ENCODE results near the gene TBXAS1. TPM values are rescaled to one million over a fixed set of nuclear protein-coding genes. Genes with fewer than 3 reads are reported as not detected.

TBXAS1 gene
- total and polyA plus RNA-seq, 4 donors = 5.5 to 24.5 (median 16.9) TPM

DNA sequence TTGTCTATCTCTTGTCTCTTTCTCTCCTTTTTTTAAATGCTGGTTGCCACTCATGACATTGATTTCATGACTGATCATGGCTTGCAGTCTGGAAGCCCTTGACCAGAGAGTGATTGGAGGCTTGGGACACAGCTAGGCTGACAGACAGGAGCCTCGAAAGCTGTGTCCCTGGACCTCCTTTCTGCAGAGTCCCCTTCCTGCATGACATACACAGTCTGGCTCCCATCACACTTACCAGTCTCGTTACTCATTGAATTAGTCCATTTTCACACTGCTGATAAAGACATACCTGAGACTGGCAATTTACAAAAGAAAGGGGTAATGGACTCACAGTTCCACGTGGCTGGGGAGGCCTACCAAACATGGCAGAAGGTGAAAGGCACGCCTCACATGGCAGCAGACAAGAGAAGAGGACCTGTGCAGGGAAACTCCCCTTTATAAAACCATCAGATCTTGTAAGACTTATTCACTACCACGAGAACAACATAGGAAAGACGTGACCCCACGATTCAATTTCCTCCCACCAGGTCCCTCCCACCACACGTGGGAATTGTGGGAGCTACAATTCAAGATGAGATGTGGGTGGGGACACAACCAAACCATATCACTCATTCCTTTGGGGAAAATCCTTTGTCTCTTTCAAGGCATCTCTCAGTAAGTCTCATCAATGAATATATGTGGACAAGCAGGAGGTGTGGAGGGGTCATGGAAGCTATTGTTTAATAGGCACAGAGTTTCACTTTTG, 102.3 kb downstream of the TBXAS1 start:
- DNase-seq (no peak), ATAC-seq (ENCODE audit: low FRiP score) (no peak)
- intact Hi-C loops (cut with DNase I) = no loop called here
- H3K4me1 ChIP-seq (ENCODE audit: control insufficient read depth in 1 of 2, insufficient read depth in 2 of 2, low read length in 2 of 2) = no peaks in the 10 kb centered on the region
- WGBS, 2 donors = 69 to 71% methylated on average over 8 of the region's 8 CpGs
- H3K27ac ChIP-seq (ENCODE audit: low read depth in 1 of 2, low read length in 2 of 2) = no peak overlapping the region
- H3K27me3 ChIP-seq (ENCODE audit: control insufficient read depth in 1 of 2, insufficient read depth in 2 of 2, low read length in 1 of 2) = no peaks in the 10 kb centered on the region
- H3K4me3 ChIP-seq (ENCODE audit: low read length in 2 of 2) = no peak overlapping the region
- no peaks in the 10 kb centered on the region for H3K36me3 ChIP-seq (ENCODE audit: control insufficient read depth in 1 of 2, insufficient read depth in 2 of 2, low read length in 1 of 2)
- no peaks in the 10 kb centered on the region for H3K9me3 ChIP-seq (ENCODE audit: control insufficient read depth, low read length)

DNA sequence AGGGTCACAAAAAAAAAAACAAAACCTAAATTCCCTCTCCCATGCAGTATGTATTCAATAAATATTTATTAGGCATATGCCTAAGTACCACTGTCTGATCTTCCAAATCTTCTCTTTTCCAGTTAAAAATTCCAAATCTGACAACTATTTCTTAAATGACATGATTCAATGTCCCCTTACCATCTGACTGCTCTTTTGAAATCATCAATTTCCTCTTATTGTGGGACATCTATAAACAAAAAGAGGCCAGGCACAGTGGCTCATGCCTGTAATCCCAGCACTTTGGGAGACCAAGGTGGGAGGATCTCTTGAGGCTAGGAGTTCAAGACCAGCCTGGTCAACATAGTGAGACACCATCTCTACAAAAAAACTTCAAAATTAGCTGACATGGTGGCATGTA, 103.5 kb downstream of the TBXAS1 start:
- Histone ChIP-seq H3K27me3 (ENCODE audit: control insufficient read depth in 1 of 2, insufficient read depth in 2 of 2, low read length in 1 of 2) (no peaks in the 10 kb centered on the region), H3K9me3 (ENCODE audit: control insufficient read depth, low read length) (no peaks in the 10 kb centered on the region), H3K36me3 (ENCODE audit: control insufficient read depth in 1 of 2, insufficient read depth in 2 of 2, low read length in 1 of 2) (no peaks in the 10 kb centered on the region), H3K27ac (ENCODE audit: low read depth in 1 of 2, low read length in 2 of 2) (no peak overlapping the region), H3K4me3 (ENCODE audit: low read length in 2 of 2) (no peak overlapping the region), H3K4me1 (ENCODE audit: control insufficient read depth in 1 of 2, insufficient read depth in 2 of 2, low read length in 2 of 2) (no peaks in the 10 kb centered on the region)
- ATAC-seq (ENCODE audit: low FRiP score) (no peak), DNase-seq (no peak)
- intact Hi-C loops (cut with DNase I) = no loop called here

DNA sequence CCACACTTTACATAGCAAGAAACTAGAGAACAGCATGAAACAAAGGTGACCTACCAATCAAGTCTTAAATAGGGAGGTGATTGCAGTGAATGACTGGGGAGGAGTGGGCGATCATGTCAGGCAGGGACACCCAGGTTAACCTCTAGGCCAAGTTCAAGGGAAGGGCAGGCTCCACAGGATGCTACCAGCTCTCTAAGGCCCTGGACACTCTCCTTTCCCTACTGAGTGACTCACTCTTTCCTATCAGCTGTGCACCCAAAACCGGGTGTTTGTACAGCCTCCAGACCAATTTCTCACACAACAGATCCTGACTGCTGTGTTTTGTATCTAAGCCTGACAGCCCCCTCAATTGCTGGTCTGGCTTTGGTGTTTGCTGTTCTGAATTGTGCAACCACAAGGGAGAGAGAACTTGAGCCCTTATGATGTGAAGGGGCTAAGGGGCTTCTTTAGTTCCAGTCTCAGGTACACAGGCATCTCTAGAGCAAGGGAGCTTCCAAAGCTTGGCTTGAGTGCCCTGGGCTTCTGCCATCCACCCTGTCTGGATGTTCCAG, 107.8 kb downstream of the TBXAS1 start:
- no peak overlapping the region for H3K27ac ChIP-seq (ENCODE audit: low read depth in 1 of 2, low read length in 2 of 2)
- WGBS, 2 donors = 49 to 50% methylated on average over 2 of the region's 2 CpGs
- no peak overlapping the region for H3K4me3 ChIP-seq (ENCODE audit: low read length in 2 of 2)
- intact Hi-C loops (cut with DNase I) = no loop called here
- H3K36me3 ChIP-seq (ENCODE audit: control insufficient read depth in 1 of 2, insufficient read depth in 2 of 2, low read length in 1 of 2) = no peaks in the 10 kb centered on the region
- H3K27me3 ChIP-seq (ENCODE audit: control insufficient read depth in 1 of 2, insufficient read depth in 2 of 2, low read length in 1 of 2) = no peaks in the 10 kb centered on the region
- no peaks in the 10 kb centered on the region for H3K9me3 ChIP-seq (ENCODE audit: control insufficient read depth, low read length)
- DNase-seq (no peak), ATAC-seq (ENCODE audit: low FRiP score) (no peak)
- no peaks in the 10 kb centered on the region for H3K4me1 ChIP-seq (ENCODE audit: control insufficient read depth in 1 of 2, insufficient read depth in 2 of 2, low read length in 2 of 2)

DNA sequence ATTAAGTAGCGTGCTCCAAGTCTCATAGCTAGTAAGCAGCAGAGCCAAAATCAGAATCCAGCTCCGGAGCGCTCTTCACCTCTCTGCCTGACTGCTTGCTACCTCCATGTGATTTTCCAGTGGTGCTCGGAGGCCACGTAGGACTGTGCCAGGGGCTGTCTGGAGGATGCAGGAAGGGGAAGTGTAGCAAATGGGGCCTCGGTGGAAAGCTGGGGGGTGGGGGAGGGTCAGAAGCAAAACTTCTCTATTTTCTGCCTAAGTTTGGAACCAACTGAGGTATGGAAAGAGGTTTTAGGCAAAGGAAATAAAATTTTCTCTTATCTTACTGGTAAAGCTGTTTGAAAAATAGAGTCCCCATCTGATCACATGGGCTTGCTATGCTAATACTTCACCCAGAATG, 108.7 kb downstream of the TBXAS1 start:
- WGBS, 2 donors = 60 to 64% methylated on average over 6 of the region's 6 CpGs
- Histone ChIP-seq H3K4me3 (ENCODE audit: low read length in 2 of 2) (no peak overlapping the region), H3K9me3 (ENCODE audit: control insufficient read depth, low read length) (no peaks in the 10 kb centered on the region), H3K27ac (ENCODE audit: low read depth in 1 of 2, low read length in 2 of 2) (no peak overlapping the region), H3K4me1 (ENCODE audit: control insufficient read depth in 1 of 2, insufficient read depth in 2 of 2, low read length in 2 of 2) (no peaks in the 10 kb centered on the region), H3K27me3 (ENCODE audit: control insufficient read depth in 1 of 2, insufficient read depth in 2 of 2, low read length in 1 of 2) (no peaks in the 10 kb centered on the region), H3K36me3 (ENCODE audit: control insufficient read depth in 1 of 2, insufficient read depth in 2 of 2, low read length in 1 of 2) (no peaks in the 10 kb centered on the region)
- ATAC-seq (ENCODE audit: low FRiP score) = no peak
- DNase-seq = peak in 1 of 2 donors; percentile 61
- intact Hi-C loops (cut with DNase I) = no loop called here

DNA sequence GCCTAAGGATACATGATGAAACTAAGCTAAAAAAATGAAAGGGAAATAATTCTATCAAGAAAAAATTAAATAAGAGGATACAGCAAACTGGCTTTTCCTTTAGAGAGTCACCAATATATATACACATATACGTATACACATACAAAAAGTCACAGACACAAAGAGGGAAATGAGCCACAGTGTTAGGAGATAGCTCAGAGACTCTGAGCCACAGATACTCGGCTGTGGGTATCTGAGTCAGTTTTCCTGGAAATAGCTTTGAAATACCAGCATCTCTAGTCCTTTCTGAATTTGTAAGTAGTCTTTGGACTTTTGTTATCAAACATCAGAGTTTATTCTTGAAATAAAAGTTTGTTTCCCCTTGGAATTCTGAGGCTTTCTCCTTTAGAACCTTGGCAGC, 111.8 kb downstream of the TBXAS1 start:
- Histone ChIP-seq H3K27me3 (ENCODE audit: control insufficient read depth in 1 of 2, insufficient read depth in 2 of 2, low read length in 1 of 2) (no peaks in the 10 kb centered on the region), H3K4me1 (ENCODE audit: control insufficient read depth in 1 of 2, insufficient read depth in 2 of 2, low read length in 2 of 2) (no peaks in the 10 kb centered on the region), H3K4me3 (ENCODE audit: low read length in 2 of 2) (no peak overlapping the region), H3K27ac (ENCODE audit: low read depth in 1 of 2, low read length in 2 of 2) (no peak overlapping the region), H3K36me3 (ENCODE audit: control insufficient read depth in 1 of 2, insufficient read depth in 2 of 2, low read length in 1 of 2) (no peaks in the 10 kb centered on the region), H3K9me3 (ENCODE audit: control insufficient read depth, low read length) (peaks cover 3% of the 10 kb centered on the region)
- DNase-seq = no peak
- intact Hi-C loops (cut with DNase I) = no loop called here
- WGBS, 2 donors = 76 to 83% methylated on average over 2 of the region's 2 CpGs
- no peak for ATAC-seq (ENCODE audit: low FRiP score)

DNA sequence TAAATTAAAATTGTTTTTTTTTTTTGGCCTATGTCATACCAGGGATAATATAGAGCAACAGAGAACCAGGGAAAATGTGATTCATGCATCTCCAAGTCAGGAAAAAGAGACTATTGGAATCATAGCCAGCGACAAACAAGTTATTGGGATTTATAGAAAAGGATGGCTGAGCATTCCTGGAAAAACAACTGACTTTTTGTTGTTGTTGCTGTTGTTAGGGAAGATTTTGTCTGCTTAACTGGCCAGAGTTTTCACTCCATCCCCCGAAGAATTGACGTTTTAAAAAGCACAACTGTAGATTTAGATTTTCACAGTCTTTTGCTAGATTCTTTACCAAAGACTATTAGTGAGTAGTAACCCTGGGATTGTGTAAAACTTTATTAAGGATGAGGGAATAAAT, 112.4 kb downstream of the TBXAS1 start:
- 84 to 86% methylated on average over 3 of the region's 3 CpGs for WGBS, 2 donors
- no peaks in the 10 kb centered on the region for H3K36me3 ChIP-seq (ENCODE audit: control insufficient read depth in 1 of 2, insufficient read depth in 2 of 2, low read length in 1 of 2)
- H3K9me3 ChIP-seq (ENCODE audit: control insufficient read depth, low read length) = peaks cover 7% of the 10 kb centered on the region
- no peak overlapping the region for H3K4me3 ChIP-seq (ENCODE audit: low read length in 2 of 2)
- ATAC-seq (ENCODE audit: low FRiP score) (no peak), DNase-seq (no peak)
- H3K27ac ChIP-seq (ENCODE audit: low read depth in 1 of 2, low read length in 2 of 2) = no peak overlapping the region
- no peaks in the 10 kb centered on the region for H3K4me1 ChIP-seq (ENCODE audit: control insufficient read depth in 1 of 2, insufficient read depth in 2 of 2, low read length in 2 of 2)
- H3K27me3 ChIP-seq (ENCODE audit: control insufficient read depth in 1 of 2, insufficient read depth in 2 of 2, low read length in 1 of 2) = no peaks in the 10 kb centered on the region
- intact Hi-C loops (cut with DNase I) = no loop called here

DNA sequence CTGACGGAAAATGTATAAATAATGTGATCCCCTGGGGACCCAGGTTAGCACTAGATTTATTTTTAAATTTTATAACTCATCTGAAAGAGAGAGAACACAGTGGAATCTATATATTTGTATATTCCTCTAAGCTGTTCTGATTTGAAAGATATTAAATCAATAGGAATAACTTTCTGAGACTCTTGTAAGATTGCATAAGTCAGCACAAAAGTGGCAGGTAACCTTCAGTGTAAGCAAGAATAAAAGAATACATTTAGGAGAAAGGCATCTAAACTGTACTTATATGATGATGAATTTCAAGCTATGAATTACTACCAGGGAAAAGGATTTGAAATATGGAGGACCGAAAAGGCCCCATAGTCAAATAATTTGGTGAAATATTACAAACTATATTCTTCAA, 112.8 kb downstream of the TBXAS1 start:
- Histone ChIP-seq H3K4me1 (ENCODE audit: control insufficient read depth in 1 of 2, insufficient read depth in 2 of 2, low read length in 2 of 2) (no peaks in the 10 kb centered on the region), H3K9me3 (ENCODE audit: control insufficient read depth, low read length) (peaks cover 10% of the 10 kb centered on the region), H3K27me3 (ENCODE audit: control insufficient read depth in 1 of 2, insufficient read depth in 2 of 2, low read length in 1 of 2) (no peaks in the 10 kb centered on the region), H3K4me3 (ENCODE audit: low read length in 2 of 2) (no peak overlapping the region), H3K27ac (ENCODE audit: low read depth in 1 of 2, low read length in 2 of 2) (no peak overlapping the region), H3K36me3 (ENCODE audit: control insufficient read depth in 1 of 2, insufficient read depth in 2 of 2, low read length in 1 of 2) (no peaks in the 10 kb centered on the region)
- no peak for ATAC-seq (ENCODE audit: low FRiP score)
- DNase-seq = no peak
- intact Hi-C loops (cut with DNase I) = no loop called here
- WGBS, 2 donors = 72 to 75% methylated on average over 2 of the region's 2 CpGs

DNA sequence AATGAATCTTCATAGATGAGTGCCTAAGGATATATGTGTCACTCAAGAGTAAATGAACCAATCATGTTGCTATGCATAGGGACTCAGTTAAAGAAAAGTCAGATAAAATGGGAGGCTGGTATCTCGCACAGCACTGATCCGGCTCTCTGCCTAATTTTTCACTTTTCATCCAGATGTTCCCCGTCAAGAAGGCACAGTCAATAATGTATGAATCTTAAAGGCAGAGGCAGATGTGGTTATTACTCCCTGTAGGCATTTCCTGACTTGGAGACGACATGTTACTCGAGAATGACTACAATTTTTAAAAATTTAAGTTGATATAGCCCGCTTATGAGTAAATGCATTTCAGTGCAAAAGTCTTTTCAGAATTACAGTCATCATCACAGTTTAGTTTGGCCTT, 113.6 kb downstream of the TBXAS1 start:
- Histone ChIP-seq H3K4me3 (ENCODE audit: low read length in 2 of 2) (no peak overlapping the region), H3K27me3 (ENCODE audit: control insufficient read depth in 1 of 2, insufficient read depth in 2 of 2, low read length in 1 of 2) (no peaks in the 10 kb centered on the region), H3K27ac (ENCODE audit: low read depth in 1 of 2, low read length in 2 of 2) (no peak overlapping the region), H3K9me3 (ENCODE audit: control insufficient read depth, low read length) (peaks cover 10% of the 10 kb centered on the region), H3K4me1 (ENCODE audit: control insufficient read depth in 1 of 2, insufficient read depth in 2 of 2, low read length in 2 of 2) (no peaks in the 10 kb centered on the region), H3K36me3 (ENCODE audit: control insufficient read depth in 1 of 2, insufficient read depth in 2 of 2, low read length in 1 of 2) (no peaks in the 10 kb centered on the region)
- no peak for DNase-seq
- 64 to 67% methylated on average over 6 of the region's 6 CpGs for WGBS, 2 donors
- intact Hi-C loops (cut with DNase I) = no loop called here
- ATAC-seq (ENCODE audit: low FRiP score) = no peak

DNA sequence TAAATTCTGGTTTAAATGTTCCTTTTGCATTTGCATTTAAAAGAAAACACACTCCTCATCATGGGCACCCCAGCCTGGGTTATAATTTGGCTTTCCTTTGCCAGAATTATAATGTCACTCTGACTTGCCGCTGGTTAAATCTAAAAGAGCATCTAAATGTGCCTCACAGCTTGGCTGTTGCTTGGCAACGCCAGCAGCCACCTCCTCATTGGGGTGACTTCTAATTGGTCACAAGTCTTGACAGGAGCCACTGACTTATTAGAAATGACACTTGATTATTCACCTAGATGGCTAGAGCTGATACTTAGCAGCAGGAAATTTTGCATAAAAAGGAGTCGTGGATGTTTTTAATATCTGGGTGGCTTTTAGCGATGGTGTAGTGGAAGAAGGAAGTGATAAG, 114.3 kb downstream of the TBXAS1 start:
- DNase-seq (no peak), ATAC-seq (ENCODE audit: low FRiP score) (no peak)
- 77 to 86% methylated on average over 4 of the region's 4 CpGs for WGBS, 2 donors
- no peak overlapping the region for H3K27ac ChIP-seq (ENCODE audit: low read depth in 1 of 2, low read length in 2 of 2)
- H3K4me3 ChIP-seq (ENCODE audit: low read length in 2 of 2) = no peak overlapping the region
- H3K4me1 ChIP-seq (ENCODE audit: control insufficient read depth in 1 of 2, insufficient read depth in 2 of 2, low read length in 2 of 2) = no peaks in the 10 kb centered on the region
- peaks cover 12% of the 10 kb centered on the region for H3K9me3 ChIP-seq (ENCODE audit: control insufficient read depth, low read length)
- no peaks in the 10 kb centered on the region for H3K27me3 ChIP-seq (ENCODE audit: control insufficient read depth in 1 of 2, insufficient read depth in 2 of 2, low read length in 1 of 2)
- intact Hi-C loops (cut with DNase I) = no loop called here
- H3K36me3 ChIP-seq (ENCODE audit: control insufficient read depth in 1 of 2, insufficient read depth in 2 of 2, low read length in 1 of 2) = no peaks in the 10 kb centered on the region
